Muscle of arm (tissue), 14 donors: ENCODE data around the gene BAG3. TPM values are rescaled to one million over a fixed set of nuclear protein-coding genes. Genes with fewer than 3 reads are reported as not detected.
"Not testable (repeated sequence)": the region's sequence is repeated elsewhere in the genome, so short reads cannot be mapped to it uniquely, and the experiment has no call there.

Experiments
- DNase-seq: peaks from one replicate; pipeline ENCODE4 v3.0.0-alpha.2; 2013
- long read RNA-seq, 11 donors: transcript quantifications; one replicate each; lab custom pipeline, GENCODE V29; 2026
- polyA plus RNA-seq, 12 donors: library from polyadenylated mRNA; unstranded; fragments of 120-200 nt; gene quantifications; one replicate each; pipeline ENCODE4 v1.2.1, GENCODE V29; 2013; ENCODE audit not compliant: insufficient read length in 12 of 12

Gene BAG3
- polyA plus RNA-seq, result 10 to 100 TPM in 11 of 12 donors, not detected in 1; 21.8 to 50.1 (median 38.6) TPM
- long read RNA-seq, donor 1, partial matches to known transcripts, result 14 of 17 reads
- long read RNA-seq, donor 1, other reads (novel, unspliced or antisense), result 0 of 17 reads
- long read RNA-seq, donor 2, transcript BAG3-201 (4 exons, 2,571 nt), result major isoform, 10 of 50 reads
- long read RNA-seq, donor 2, partial matches to known transcripts, result 40 of 50 reads
- long read RNA-seq, donor 2, other reads (novel, unspliced or antisense), result 0 of 50 reads
- long read RNA-seq, donor 3, transcript BAG3-201 (4 exons, 2,571 nt), result major isoform, 6 of 40 reads
- long read RNA-seq, donor 3, partial matches to known transcripts, result 34 of 40 reads
- long read RNA-seq, donor 3, other reads (novel, unspliced or antisense), result 0 of 40 reads
- long read RNA-seq, donor 4, partial matches to known transcripts, result 0 of 1 reads
- long read RNA-seq, donor 4, other reads (novel, unspliced or antisense), result 0 of 1 reads
- long read RNA-seq, donor 5, result 0 reads
- long read RNA-seq, donor 6, transcript BAG3-201 (4 exons, 2,571 nt), result major isoform, 7 of 14 reads
- long read RNA-seq, donor 6, partial matches to known transcripts, result 7 of 14 reads
- long read RNA-seq, donor 6, other reads (novel, unspliced or antisense), result 0 of 14 reads
- long read RNA-seq, donor 7, partial matches to known transcripts, result 5 of 7 reads
- long read RNA-seq, donor 7, other reads (novel, unspliced or antisense), result 0 of 7 reads
- long read RNA-seq, donor 8, transcript BAG3-201 (4 exons, 2,571 nt), result major isoform, 19 of 39 reads
- long read RNA-seq, donor 8, partial matches to known transcripts, result 20 of 39 reads
- long read RNA-seq, donor 8, other reads (novel, unspliced or antisense), result 0 of 39 reads
- long read RNA-seq, donor 9, transcript BAG3-201 (4 exons, 2,571 nt), result major isoform, 6 of 6 reads
- long read RNA-seq, donor 9, partial matches to known transcripts, result 0 of 6 reads
- long read RNA-seq, donor 9, other reads (novel, unspliced or antisense), result 0 of 6 reads
- long read RNA-seq, donor 10, transcript BAG3-201 (4 exons, 2,571 nt), result major isoform, 17 of 40 reads
- long read RNA-seq, donor 10, partial matches to known transcripts, result 23 of 40 reads
- long read RNA-seq, donor 10, other reads (novel, unspliced or antisense), result 0 of 40 reads
- long read RNA-seq, donor 11, transcript BAG3-201 (4 exons, 2,571 nt), result major isoform, 6 of 17 reads
- long read RNA-seq, donor 11, partial matches to known transcripts, result 11 of 17 reads
- long read RNA-seq, donor 11, other reads (novel, unspliced or antisense), result 0 of 17 reads

DNA sequence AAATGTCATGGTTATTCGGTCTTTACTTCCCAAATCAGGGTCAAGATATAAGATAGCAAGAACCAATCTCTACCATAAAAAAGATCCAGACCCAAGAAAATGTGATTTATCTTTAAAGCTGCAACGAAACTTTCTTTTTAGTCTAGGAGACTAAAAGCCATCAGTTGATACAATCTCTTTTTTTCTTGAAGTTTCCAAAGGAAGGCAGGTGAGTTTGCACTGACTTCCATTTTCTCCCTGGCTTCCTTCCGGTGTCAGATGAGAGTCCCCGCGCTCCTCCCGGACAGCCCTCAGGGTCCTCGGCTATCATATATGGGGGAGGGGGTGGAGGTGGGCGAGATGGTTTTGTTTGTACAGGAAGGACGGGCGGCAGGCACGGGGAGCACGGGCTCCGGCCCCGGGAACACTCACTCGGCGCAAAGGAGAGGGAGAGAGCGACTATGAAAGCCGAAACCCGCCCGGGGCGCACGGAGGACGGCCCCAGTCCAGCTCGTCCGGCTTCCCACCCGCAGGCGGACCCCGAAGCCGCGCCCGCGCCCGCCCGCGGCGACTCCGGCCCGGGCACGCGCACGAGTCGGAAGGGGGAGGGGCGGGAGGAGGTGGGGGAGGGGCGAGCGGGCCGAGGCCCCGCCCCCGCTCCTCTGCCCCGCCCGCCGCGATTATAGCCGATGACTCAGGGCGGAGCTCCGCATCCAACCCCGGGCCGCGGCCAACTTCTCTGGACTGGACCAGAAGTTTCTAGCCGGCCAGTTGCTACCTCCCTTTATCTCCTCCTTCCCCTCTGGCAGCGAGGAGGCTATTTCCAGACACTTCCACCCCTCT, at the start of gene BAG3:
BAG3 (plus strand) TSS at position 689 of the 822 bp plus-strand sequence. CDS start 296 bp downstream, outside the sequence.
- DNase-seq, result peak; percentile 92

- no peak for DNase-seq
These were observed 48.7 kb upstream of the BAG3 start for GRCh38 chr10:119602241-119603095.

- DNase-seq, result no peak
These were observed 46.7 kb upstream of the BAG3 start for GRCh38 chr10:119604468-119604867.

GRCh38 chr10:119608316-119609155, 42.6 kb upstream of the BAG3 start:
- DNase-seq, result no peak

- no peak for DNase-seq
These were observed 41.7 kb upstream of the BAG3 start for GRCh38 chr10:119609516-119609915.

- DNase-seq, result no peak
These were observed 39.7 kb upstream of the BAG3 start for GRCh38 chr10:119611433-119611832.

DNA sequence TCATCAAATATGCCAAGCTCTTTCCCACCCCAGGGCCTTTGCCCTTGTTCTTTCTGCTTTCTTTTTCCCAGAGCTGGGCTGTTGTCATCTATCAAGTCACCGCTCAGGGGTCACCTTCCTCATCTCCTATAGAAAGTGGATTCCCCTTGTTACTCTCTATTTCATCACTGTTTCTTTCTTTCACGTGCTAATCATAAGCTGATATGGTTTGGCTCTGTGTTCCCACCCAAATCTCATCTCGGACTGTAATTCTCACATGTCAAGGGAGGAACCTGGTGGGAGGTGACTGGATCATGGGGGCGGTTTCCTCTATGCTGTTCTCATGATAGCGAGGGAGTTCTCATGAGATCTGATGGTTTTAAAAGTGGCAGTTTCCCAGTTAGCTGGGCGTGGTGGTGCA, 37.4 kb upstream of the BAG3 start:
- DNase-seq, result no peak

- DNase-seq, result no peak
These were observed 36.5 kb upstream of the BAG3 start for GRCh38 chr10:119614686-119615085.

GRCh38 chr10:119616882-119617570, 34.2 kb upstream of the BAG3 start:
- DNase-seq, result no peak

DNA sequence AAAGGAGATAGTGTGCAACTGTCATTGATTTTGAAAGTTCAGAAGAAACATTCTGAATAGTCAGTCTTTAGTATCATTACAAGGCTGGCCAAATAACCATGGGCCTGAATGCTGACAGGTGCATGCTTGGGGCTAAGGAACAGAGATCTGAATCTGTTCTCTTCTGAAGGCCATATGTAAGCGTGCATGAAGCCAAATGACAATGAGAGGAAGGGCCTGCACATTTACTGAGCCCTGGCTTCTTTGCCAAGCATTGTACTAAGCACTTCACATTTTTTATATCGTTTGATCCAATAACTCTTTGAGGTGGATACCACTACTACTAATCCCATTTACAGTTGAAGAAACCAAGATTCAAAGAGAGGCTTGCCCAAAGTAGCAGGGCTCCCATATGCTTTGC, 32.0 kb upstream of the BAG3 start:
- DNase-seq, result no peak

GRCh38 chr10:119619811-119620210, 31.4 kb upstream of the BAG3 start:
- not testable (repeated sequence) for DNase-seq

- no peak for DNase-seq
These were observed 30.7 kb upstream of the BAG3 start for GRCh38 chr10:119620241-119621077.

DNA sequence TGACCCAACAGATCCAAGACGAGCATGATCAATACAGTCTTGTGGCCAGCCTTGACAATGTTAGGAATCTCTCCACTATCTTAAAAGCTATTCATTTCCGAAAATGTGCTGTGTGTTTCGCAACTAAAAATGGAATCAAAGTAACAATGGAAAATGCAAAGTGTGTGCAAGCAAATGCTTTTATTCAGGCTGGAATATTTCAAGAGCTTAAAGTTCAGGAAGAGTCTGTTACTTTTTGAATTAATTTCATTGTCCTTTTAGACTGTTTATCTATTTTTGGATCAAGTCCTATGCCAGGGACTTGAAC, 30.1 kb upstream of the BAG3 start:
- DNase-seq, result no peak

GRCh38 chr10:119625570-119626280, 25.5 kb upstream of the BAG3 start:
- DNase-seq, result no peak

GRCh38 chr10:119630300-119630699, 20.9 kb upstream of the BAG3 start:
- no peak for DNase-seq

GRCh38 chr10:119633538-119634218, 17.5 kb upstream of the BAG3 start:
- peak; percentile 42 for DNase-seq
